Activated T-helper 1 cell treated with anti-CD3 and anti-CD28 coated beads, Interleukin-12 subunit alpha, Interleukin-12 subunit beta, Interleukin-2, Interleukin-4 antibody, amounts not matched to agents 30 ng/mL and 10 ng/mL and 1 ng/mL, durations not matched to agents 14 hours and 24 hours and 36 hours (primary cell): Measurements from ENCODE around the gene GAREM1. TPM values are rescaled to one million over a fixed set of nuclear protein-coding genes. Genes with fewer than 3 reads are reported as not detected.
"Not testable (repeated sequence)": the region's sequence is repeated elsewhere in the genome, so short reads cannot be mapped to it uniquely, and the experiment has no call there.

Experiments
- DNase-seq: peaks from one replicate; pipeline ENCODE4 v3.0.0; 2021; ENCODE audit warnings: low spot score
- H3K27ac Mint-ChIP-seq: one replicate; pipeline ENCODE4 v1.8.0; 2021; ENCODE audit warnings: mild to moderate bottlenecking, mixed read lengths
- H3K27me3 Mint-ChIP-seq: one replicate; pipeline ENCODE4 v1.8.0; 2022; ENCODE audit warnings: mild to moderate bottlenecking, moderate library complexity, mixed read lengths; ENCODE audit not compliant: insufficient read depth
- H3K36me3 Mint-ChIP-seq: one replicate; pipeline ENCODE4 v1.8.0; 2021; ENCODE audit warnings: low read depth, mixed read lengths
- H3K4me1 Mint-ChIP-seq: one replicate; pipeline ENCODE4 v1.8.0; 2021; ENCODE audit warnings: low read depth, mixed read lengths
- H3K4me3 Mint-ChIP-seq: one replicate; pipeline ENCODE4 v1.8.0; 2021; ENCODE audit warnings: mild to moderate bottlenecking, moderate library complexity, mixed read lengths
- H3K9me3 Mint-ChIP-seq: one replicate; pipeline ENCODE4 v1.8.0; 2021; ENCODE audit warnings: mixed read lengths
- intact Hi-C: fragments of 100-400 bp; cut with micrococcal nuclease; formaldehyde crosslinking; loops from one replicate; pipeline ENCODE4 v1.15.1; 2024
- total RNA-seq: library from RNA; stranded (reverse); gene quantifications from 2 replicates; pipeline ENCODE4 v1.2.3, GENCODE V29; 2022

Gene GAREM1
- total RNA-seq, 1 donor from 2014 or later, result not detected

- intact Hi-C loops, result no loop called here
- H3K36me3 Mint-ChIP-seq, result no peaks in the 10 kb centered on the region
Measured at GRCh38 chr18:32238635-32239268, 231.9 kb downstream of the GAREM1 start.

GRCh38 chr18:32237049-32237448, 233.6 kb downstream of the GAREM1 start:
- peaks cover 5% of the 10 kb centered on the region for H3K27me3 Mint-ChIP-seq
- no peaks in the 10 kb centered on the region for H3K4me1 Mint-ChIP-seq
- no peak overlapping the region for H3K27ac Mint-ChIP-seq
- no peak for DNase-seq
- intact Hi-C loops, result no loop called here
- H3K9me3 Mint-ChIP-seq, result no peaks in the 10 kb centered on the region
- no peak overlapping the region for H3K4me3 Mint-ChIP-seq
- H3K36me3 Mint-ChIP-seq, result no peaks in the 10 kb centered on the region

More at GRCh38 chr18:32238635-32239268, 231.9 kb downstream of the GAREM1 start:
- Mint-ChIP-seq H3K4me1 (no peaks in the 10 kb centered on the region), H3K9me3 (no peaks in the 10 kb centered on the region), H3K27ac (no peak overlapping the region), H3K27me3 (peaks cover 13% of the 10 kb centered on the region), H3K4me3 (no peak overlapping the region)
- no peak for DNase-seq

- H3K27me3 Mint-ChIP-seq, DNase-seq, H3K4me3 Mint-ChIP-seq, H3K27ac Mint-ChIP-seq, H3K36me3 Mint-ChIP-seq, H3K9me3 Mint-ChIP-seq, H3K4me1 Mint-ChIP-seq, intact Hi-C loops: not testable (repeated sequence)
Measured at GRCh38 chr18:32233348-32233747, 237.3 kb downstream of the GAREM1 start.

GRCh38 chr18:32219431-32220018, 251.2 kb downstream of the GAREM1 start:
- H3K36me3 Mint-ChIP-seq, result no peaks in the 10 kb centered on the region

GRCh38 chr18:32216390-32216789, 254.3 kb downstream of the GAREM1 start:
- no peaks in the 10 kb centered on the region for H3K36me3 Mint-ChIP-seq
- intact Hi-C loops, result loop anchor here (10.0 kb wide), 1 partner anchor 58 kb away; no protein-coding TSS in a partner anchor
- H3K9me3 Mint-ChIP-seq, result no peaks in the 10 kb centered on the region
- no peak overlapping the region for H3K4me3 Mint-ChIP-seq
- H3K4me1 Mint-ChIP-seq, result no peaks in the 10 kb centered on the region
- DNase-seq, result no peak
- no peak overlapping the region for H3K27ac Mint-ChIP-seq
- H3K27me3 Mint-ChIP-seq, result peaks cover 6% of the 10 kb centered on the region

More at GRCh38 chr18:32219431-32220018, 251.2 kb downstream of the GAREM1 start:
- intact Hi-C loops, result loop anchor here (10.0 kb wide), 1 partner anchor 55 kb away; no protein-coding TSS in a partner anchor
- H3K27ac Mint-ChIP-seq, result no peak overlapping the region
- no peaks in the 10 kb centered on the region for H3K9me3 Mint-ChIP-seq
- H3K4me3 Mint-ChIP-seq, result no peak overlapping the region
- no peaks in the 10 kb centered on the region for H3K4me1 Mint-ChIP-seq
- no peak for DNase-seq
- no peaks in the 10 kb centered on the region for H3K27me3 Mint-ChIP-seq

GRCh38 chr18:32213693-32214092, 257.0 kb downstream of the GAREM1 start:
- DNase-seq, result no peak
- H3K4me1 Mint-ChIP-seq, result no peaks in the 10 kb centered on the region
- H3K27ac Mint-ChIP-seq, result no peak overlapping the region
- peaks cover 6% of the 10 kb centered on the region for H3K27me3 Mint-ChIP-seq
- no peak overlapping the region for H3K4me3 Mint-ChIP-seq
- no peaks in the 10 kb centered on the region for H3K9me3 Mint-ChIP-seq
- no peaks in the 10 kb centered on the region for H3K36me3 Mint-ChIP-seq
- intact Hi-C loops, result loop anchor here (10.0 kb wide), 1 partner anchor 61 kb away; no protein-coding TSS in a partner anchor
